Breast epithelium (tissue), 4 donors: ENCODE measurements around the gene CMTM2. TPM values are rescaled to one million over a fixed set of nuclear protein-coding genes. Genes with fewer than 3 reads are reported as not detected.

ENCODE experiments used
- DNase-seq, 2 donors: peaks; one replicate each; pipeline ENCODE4 v3.0.0-alpha.2; 2019; ENCODE audit warnings: low spot score in 2 of 2
- H3K27ac ChIP-seq, 2 donors: fragments of 200-600 bp; sonication (generic) in 1 of 2; one replicate each; pipeline ENCODE4 v1.5.1; 2016 to 2019; ENCODE audit warnings: mild to moderate bottlenecking in 1 of 2
- H3K27me3 ChIP-seq, 2 donors: fragments of 200-600 bp; sonication (generic) in 1 of 2; one replicate each; pipeline versions ENCODE4 v1.5.1 to v1.6.0; 2017 to 2019; ENCODE audit warnings: control low read depth in 1 of 2, mild to moderate bottlenecking in 1 of 2
- H3K36me3 ChIP-seq: fragments of 200-600 bp; one replicate; pipeline ENCODE4 v1.5.1; 2019
- H3K4me1 ChIP-seq, 2 donors: fragments of 200-600 bp; sonication (generic); one replicate each; pipeline ENCODE4 v1.5.1; 2016 to 2019; ENCODE audit warnings: control low read depth in 1 of 2
- H3K4me3 ChIP-seq, 3 donors: fragments of 200-600 bp; sonication (generic); 1 replicate in 2 of 3; 2 replicates in 1 of 3; pipeline ENCODE4 v1.5.1; 2016 to 2019; ENCODE audit warnings: mild to moderate bottlenecking in 3 of 3, moderate library complexity in 2 of 3
- H3K9me3 ChIP-seq, 2 donors: fragments of 200-600 bp; sonication (generic) in 1 of 2; one replicate each; pipeline ENCODE4 v1.5.1; 2016 to 2019; ENCODE audit warnings: control low read depth in 1 of 2
- POLR2A ChIP-seq: fragments of 450-650 bp; IDR thresholded peaks from one replicate; pipeline ENCODE4 v1.6.1; 2016; ENCODE audit warnings: antibody characterized with exemption, mild to moderate bottlenecking, moderate library complexity
- POLR2AphosphoS5 ChIP-seq, 3 donors: sonication (generic); formaldehyde crosslinking; IDR thresholded peaks; one replicate each; pipeline ENCODE4 v1.6.1; 2017; ENCODE audit warnings: antibody characterized with exemption in 3 of 3
- intact Hi-C: fragments of 100-400 bp; cut with DNase I; formaldehyde crosslinking; loops from one replicate; pipeline ENCODE4 v1.15.1; 2023; ENCODE audit warnings: low total_unique reads
- total RNA-seq, 3 donors: library from RNA; depleted of rRNA; stranded (reverse); fragments of >200 nt; gene quantifications; one replicate each; pipeline ENCODE4 v1.1.0, GENCODE V29; 2016
- TF ChIP-seq, protein P1 (sequence below), 3 donors: fragments of 450-650 bp; IDR thresholded peaks; one replicate each; pipeline ENCODE4 v1.5.1; 2016 to 2017; ENCODE audit warnings: antibody characterized with exemption in 3 of 3, mild to moderate bottlenecking in 3 of 3, moderate library complexity in 3 of 3

CMTM2 gene
- total RNA-seq, 3 donors from 2014 or later: not detected

DNA sequence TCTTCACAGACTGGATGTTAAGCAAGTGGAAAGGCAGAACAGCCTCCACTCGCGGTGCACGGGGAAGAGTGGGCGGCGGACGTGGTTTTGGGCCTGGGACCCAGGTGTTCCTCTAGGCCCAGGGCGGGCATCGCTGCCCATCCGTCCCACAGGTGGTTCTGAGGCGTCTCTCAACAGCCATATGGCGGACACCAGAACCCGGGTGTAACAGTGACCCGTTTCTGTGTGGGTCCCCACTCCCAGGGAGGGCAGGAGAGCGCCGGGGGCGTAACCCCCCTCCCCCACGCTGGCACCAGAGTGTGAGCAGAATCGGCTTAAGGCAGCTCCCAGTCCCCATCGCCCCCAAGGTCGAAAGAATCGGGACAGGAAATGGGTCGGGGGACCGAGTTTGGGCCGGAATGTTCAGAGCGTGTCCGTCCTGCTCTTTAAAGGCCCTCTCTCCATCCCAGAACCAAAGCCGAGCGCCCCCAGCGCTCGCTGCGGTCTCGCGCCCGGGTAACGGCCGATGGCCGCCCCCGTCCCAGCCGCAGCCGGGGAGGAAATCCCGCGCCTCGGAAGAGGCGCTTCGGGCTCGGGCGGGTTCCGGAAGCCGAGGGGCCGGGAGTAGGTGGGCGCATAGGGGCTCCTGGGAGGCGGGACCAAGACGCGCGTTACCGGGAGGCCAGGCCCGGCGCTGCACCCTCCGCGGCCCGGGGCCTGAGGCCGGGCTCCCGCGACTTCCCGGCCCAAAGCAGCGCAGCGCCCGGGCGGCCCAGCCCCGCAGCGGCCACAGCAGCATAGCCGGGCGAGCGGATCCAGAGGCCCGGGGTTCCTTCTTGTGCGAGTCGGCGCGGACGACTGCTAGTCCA is 29.8 kb upstream of the CMTM2 start, which contains the start of gene TK2:
TSS of gene TK2 (minus strand) at position 839 of the 848 bp plus-strand sequence. CDS start at position 778, 61 bp downstream.
- Histone ChIP-seq H3K27me3 (no peaks in the 10 kb centered on the region), H3K4me1 (no peaks in the 10 kb centered on the region), H3K36me3 (no peaks in the 10 kb centered on the region), H3K27ac (peak within 1 kb of the TSS; percentile 95 to 97), H3K9me3 (no peaks in the 10 kb centered on the region), H3K4me3 (peak within 1 kb of the TSS; percentile 68 to 81 (median 78))
- TF ChIP-seq, protein P1, sequence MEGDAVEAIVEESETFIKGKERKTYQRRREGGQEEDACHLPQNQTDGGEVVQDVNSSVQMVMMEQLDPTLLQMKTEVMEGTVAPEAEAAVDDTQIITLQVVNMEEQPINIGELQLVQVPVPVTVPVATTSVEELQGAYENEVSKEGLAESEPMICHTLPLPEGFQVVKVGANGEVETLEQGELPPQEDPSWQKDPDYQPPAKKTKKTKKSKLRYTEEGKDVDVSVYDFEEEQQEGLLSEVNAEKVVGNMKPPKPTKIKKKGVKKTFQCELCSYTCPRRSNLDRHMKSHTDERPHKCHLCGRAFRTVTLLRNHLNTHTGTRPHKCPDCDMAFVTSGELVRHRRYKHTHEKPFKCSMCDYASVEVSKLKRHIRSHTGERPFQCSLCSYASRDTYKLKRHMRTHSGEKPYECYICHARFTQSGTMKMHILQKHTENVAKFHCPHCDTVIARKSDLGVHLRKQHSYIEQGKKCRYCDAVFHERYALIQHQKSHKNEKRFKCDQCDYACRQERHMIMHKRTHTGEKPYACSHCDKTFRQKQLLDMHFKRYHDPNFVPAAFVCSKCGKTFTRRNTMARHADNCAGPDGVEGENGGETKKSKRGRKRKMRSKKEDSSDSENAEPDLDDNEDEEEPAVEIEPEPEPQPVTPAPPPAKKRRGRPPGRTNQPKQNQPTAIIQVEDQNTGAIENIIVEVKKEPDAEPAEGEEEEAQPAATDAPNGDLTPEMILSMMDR (IDR thresholded peaks at IDR 0.05): peak in 1 of 3 donors; percentile 14
- peak in 1 of 3 donors; percentile 25 for TF ChIP-seq POLR2AphosphoS5 (IDR thresholded peaks at IDR 0.05)
- TF ChIP-seq POLR2A: no peak
- intact Hi-C loops: no loop called here
- peak in 1 of 2 donors; percentile 48 for DNase-seq

- TF ChIP-seq, protein P1 (IDR thresholded peaks at IDR 0.05): peak in 2 of 3 donors; percentile 11 to 27
- no peak for TF ChIP-seq POLR2A
- Histone ChIP-seq H3K4me3 (no peak overlapping the region), H3K9me3 (no peaks in the 10 kb centered on the region), H3K36me3 (no peaks in the 10 kb centered on the region), H3K27ac (peak overlapping the region; percentile 92 to 95), H3K4me1 (no peaks in the 10 kb centered on the region), H3K27me3 (no peaks in the 10 kb centered on the region)
- intact Hi-C loops: no loop called here
- no peak for DNase-seq
Observed at GRCh38 chr16:66551348-66551759, 27.9 kb upstream of the CMTM2 start.

DNA sequence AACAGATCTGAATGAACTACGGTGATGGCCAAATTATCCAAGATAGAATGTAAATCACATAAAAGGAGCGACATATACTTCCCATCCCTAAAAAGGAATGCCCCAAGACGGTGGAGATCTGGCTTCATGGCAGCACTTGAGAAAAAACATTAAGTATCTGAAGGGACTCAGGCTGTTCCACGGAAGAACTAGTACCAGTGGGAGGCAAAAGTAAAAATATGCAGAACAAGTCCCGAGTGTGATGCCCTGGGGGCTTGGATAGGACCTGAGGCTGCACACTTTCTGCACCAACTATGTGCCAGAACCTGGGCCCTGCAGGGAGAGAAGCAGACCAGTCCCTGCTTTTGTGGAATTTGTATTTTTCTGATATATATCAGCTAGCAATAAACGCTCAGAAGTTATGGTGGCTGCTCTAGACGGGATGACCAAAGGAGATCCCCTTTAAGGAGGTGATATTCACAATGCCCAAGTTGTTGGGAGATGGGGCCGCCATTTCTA is 27.4 kb upstream of the CMTM2 start:
- intact Hi-C loops: no loop called here
- TF ChIP-seq POLR2AphosphoS5 (IDR thresholded peaks at IDR 0.05) (no peak), POLR2A (no peak)
- TF ChIP-seq, protein P1 (IDR thresholded peaks at IDR 0.05): no peak
- H3K4me1 ChIP-seq: no peaks in the 10 kb centered on the region

DNA sequence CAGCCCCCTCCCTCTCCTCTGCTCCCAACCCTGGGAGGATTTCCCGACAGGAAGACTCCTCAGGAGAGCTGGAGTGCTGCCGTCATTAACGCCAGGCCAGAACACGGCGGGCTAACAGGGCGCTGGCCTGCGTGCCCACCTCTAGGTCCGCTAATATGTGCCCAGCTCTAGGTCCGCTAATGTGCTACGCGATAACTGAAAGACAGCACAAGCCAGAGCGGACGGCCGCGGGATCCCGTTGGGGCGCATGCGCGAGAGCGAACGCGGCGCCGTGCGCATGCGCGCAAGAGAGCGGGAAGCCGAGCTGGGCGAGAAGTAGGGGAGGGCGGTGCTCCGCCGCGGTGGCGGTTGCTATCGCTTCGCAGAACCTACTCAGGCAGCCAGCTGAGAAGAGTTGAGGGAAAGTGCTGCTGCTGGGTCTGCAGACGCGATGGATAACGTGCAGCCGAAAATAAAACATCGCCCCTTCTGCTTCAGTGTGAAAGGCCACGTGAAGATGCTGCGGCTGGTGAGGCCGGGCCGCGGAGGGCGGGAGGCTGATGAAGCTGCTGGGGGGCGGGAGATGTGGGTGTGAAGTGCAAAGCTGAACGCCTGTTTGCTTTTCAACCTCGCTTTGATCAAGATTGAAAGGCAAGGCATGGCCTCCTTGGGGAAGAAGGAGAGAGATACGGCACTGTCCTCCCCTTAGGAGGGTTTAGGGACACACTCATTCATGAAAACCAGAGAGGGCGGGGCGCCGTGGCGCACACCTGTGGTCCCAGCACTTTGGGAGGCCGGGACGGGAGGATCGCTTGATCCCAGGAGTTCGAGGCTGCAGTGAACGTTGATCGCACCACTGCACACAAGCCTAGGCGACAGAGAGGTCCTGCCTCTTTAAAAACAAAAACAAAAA is 26.7 kb upstream of the CMTM2 start, which contains the start of gene CKLF:
TSS of gene CKLF (plus strand) at position 291 of the 892 bp plus-strand sequence. CDS start at position 431, 140 bp downstream.
- Histone ChIP-seq H3K4me1 (no peaks in the 10 kb centered on the region), H3K36me3 (no peaks in the 10 kb centered on the region), H3K9me3 (no peaks in the 10 kb centered on the region), H3K4me3 (peak within 1 kb of the TSS; percentile 65 to 75 (median 72)), H3K27ac (peak within 1 kb of the TSS; percentile 92 to 95), H3K27me3 (no peaks in the 10 kb centered on the region)
- DNase-seq: peak; percentile 84 to 86
- TF ChIP-seq POLR2AphosphoS5 (IDR thresholded peaks at IDR 0.05): peak; percentile 72 to 83 (median 79)
- TF ChIP-seq, protein P1 (IDR thresholded peaks at IDR 0.05): no peak
- peak; percentile 55 for TF ChIP-seq POLR2A
- intact Hi-C loops: no loop called here

More for the DNA sequence above, 27.4 kb upstream of the CMTM2 start:
- Histone ChIP-seq H3K4me3 (peak overlapping the region; percentile 65 to 75 (median 72)), H3K9me3 (no peaks in the 10 kb centered on the region), H3K27ac (peak overlapping the region; percentile 92 to 95), H3K27me3 (no peaks in the 10 kb centered on the region), H3K36me3 (no peaks in the 10 kb centered on the region)
- no peak for DNase-seq
